ENCODE data around the gene ATG7.

- TF ChIP-seq POLR2A (IDR thresholded peaks at IDR 0.05; ENCODE audit: low read depth) (no peak), EP300 (IDR thresholded peaks at IDR 0.05) (no peak), CTCF (IDR thresholded peaks at IDR 0.05) (no peak)
Measured at GRCh38 chr3:11583638-11584046, 311.4 kb downstream of the ATG7 start.
